NCI-H1048 (cell line): ENCODE measurements around the gene ZMYND15.

Source experiments
- DNase-seq: peaks from one replicate; lab custom pipeline; 2025; lab: John Stamatoyannopoulos, UW

ZMYND15 gene

DNA sequence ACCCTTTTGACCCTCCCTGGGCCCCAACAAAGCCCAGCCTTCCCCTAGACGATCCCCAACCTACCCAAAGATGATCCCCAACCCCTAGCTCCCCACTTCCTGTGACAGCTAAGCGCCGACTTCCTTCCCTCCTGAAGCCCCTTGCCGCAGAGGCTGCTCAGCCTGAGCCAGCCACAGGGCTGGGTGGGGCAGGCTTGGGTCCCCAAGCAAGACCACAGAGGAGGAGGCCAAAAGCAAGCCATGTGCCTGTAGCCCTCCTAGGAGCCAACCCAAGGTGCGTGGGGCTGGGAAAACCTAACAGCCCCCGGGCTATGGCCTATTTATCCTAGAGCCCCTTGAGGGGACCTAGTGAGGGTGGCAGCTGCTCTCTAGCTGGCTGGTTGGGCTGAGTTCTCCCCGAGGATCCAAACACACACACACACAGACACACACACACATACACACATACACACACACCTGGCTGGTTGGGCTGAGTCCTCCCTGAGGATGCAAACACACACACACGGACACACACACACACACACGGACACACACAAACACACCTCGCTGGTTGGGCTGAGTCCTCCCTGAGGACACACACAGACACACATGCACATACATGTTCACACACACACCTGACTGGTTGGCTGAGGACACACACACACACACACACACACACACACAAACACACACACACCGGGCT is 24.4 kb upstream of the ZMYND15 start:
- no peak for DNase-seq

DNA sequence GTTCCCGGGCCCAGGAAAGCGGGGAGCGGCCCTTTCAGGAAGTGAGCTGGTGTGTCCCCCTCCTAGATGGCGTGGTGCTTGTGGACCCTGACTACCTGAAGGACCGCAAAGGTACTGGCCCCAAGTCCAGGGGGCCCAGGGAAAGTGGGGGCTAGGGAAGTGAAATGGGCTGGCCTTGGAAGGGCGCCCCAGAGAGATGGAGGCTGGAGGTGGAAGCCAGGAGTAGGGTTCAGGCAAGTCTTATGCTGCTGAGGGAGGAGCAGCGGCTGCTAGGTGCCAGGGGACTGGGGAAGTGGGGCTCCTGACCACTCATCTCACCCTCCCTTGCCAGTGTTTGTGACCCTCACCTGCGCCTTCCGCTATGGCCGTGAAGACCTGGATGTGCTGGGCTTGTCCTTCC is 23.6 kb upstream of the ZMYND15 start:
- no peak for DNase-seq

DNA sequence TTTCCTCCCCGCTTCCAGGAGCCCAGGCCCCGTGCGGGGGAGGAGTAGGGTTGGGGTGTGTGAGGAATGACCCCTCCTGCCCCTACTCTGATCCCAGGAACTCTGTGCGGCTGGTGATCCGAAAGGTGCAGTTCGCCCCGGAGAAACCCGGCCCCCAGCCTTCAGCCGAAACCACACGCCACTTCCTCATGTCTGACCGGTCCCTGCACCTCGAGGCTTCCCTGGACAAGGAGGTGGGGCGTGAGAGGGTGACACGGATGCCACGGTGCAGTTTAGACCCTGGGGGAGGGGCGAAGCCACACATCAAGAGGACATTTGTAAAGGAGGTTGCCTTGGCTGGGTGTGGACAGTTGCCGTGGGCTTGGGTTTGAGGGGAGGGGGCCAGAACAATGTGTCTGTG is 21.8 kb upstream of the ZMYND15 start:
- DNase-seq: no peak

DNA sequence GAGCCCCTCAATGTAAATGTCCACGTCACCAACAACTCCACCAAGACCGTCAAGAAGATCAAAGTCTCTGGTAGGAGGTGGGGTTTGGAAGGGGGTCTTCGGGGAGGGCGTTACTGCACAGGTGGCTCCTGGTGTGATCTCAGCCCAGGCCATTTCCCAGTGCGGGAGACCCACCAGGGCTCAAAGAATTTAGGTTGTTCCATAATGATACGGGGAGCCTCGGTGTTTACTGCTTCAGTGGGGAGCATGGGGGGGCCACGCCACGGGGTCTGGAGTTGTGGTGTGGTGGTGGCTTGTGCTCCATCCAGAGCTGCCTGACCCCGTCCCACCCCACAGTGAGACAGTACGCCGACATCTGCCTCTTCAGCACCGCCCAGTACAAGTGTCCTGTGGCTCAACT is 21.4 kb upstream of the ZMYND15 start:
- DNase-seq: no peak

DNA sequence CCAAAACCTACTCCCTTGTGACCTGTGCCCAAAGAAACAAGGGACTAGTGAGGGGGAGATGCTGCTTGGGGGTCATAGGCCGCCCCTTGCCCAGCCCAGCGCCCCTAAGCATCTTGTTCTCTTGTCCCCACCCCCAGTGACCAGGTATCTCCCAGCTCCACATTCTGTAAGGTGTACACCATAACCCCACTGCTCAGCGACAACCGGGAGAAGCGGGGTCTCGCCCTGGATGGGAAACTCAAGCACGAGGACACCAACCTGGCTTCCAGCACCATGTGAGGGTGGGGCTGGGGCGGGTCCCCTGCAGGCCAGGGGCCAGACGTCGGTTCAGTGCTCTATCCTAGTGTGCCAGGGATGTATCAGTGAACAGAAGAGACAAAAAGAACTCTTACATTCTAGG is 20.5 kb upstream of the ZMYND15 start:
- no peak for DNase-seq

DNA sequence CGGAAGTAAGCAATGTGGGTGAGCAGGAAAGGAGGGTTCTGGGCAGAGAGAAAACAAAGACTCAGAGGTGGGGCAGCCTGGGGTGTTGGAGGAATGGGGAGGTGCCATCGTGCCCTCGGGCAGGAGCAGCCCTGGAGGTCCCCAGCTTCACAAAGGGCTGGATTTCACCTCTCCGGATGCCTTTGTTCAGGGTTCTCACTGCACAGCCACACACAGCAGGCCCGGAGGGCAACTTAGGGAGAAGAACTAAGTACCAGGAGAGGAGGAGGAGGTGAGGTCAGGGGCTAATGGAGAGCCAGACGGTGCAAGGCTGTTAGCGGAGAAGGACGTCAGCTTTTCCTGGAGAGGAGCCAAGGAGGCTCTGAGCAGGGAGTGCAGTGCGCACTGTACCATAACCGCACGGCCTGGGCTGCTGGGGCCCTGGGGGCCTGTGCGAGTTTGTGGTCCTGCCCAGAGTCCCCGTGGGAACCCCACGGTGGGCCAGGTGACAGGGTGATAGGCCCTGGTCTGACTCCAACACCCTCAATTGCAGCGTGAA is 19.9 kb upstream of the ZMYND15 start:
- no peak for DNase-seq

DNA sequence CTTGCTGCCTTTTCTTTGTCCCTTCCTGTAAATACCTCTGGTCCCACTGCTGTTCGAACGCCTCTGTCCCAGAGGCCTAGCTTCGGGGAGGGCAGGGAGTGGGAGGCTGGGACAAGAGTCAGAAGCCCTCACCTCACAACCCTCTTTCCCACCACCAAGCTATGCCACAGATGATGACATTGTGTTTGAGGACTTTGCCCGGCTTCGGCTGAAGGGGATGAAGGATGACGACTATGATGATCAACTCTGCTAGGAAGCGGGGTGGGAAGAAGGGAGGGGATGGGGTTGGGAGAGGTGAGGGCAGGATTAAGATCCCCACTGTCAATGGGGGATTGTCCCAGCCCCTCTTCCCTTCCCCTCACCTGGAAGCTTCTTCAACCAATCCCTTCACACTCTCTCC is 18.8 kb upstream of the ZMYND15 start:
- no peak for DNase-seq

DNA sequence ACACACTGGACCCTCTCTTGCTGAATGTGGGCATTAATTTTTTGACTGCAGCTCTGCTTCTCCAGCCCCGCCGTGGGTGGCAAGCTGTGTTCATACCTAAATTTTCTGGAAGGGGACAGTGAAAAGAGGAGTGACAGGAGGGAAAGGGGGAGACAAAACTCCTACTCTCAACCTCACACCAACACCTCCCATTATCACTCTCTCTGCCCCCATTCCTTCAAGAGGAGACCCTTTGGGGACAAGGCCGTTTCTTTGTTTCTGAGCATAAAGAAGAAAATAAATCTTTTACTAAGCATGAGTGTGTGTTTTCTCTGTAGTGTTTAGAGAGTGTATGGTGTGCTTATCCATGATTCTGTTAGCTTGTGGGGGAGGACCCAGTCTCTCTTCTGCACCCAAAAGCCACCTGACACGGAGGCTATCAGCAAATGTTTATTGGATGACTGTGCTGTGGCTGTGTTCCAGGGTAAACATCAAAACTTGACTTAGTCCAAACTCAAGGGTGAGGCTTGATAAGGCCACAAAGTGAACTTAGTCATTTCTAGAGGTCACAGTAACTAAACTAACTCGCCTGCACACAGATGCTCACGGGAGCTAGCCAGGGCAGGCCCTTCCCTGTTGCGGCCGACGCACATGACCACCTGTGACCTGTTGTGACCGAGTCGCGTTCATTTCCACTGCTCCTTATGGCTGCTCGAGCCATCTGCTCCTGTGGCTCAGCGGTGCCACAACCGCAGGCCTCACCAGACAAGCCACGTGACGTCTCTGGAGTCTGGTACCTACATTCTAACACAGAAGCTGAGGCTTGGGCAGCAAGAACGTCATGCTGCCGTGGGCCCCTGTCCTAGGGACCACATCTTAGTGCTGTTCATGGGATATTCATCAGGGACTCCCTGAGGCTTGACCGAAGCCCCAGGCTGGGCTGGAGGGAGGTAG is 18.2 kb upstream of the ZMYND15 start:
- DNase-seq: no peak

DNA sequence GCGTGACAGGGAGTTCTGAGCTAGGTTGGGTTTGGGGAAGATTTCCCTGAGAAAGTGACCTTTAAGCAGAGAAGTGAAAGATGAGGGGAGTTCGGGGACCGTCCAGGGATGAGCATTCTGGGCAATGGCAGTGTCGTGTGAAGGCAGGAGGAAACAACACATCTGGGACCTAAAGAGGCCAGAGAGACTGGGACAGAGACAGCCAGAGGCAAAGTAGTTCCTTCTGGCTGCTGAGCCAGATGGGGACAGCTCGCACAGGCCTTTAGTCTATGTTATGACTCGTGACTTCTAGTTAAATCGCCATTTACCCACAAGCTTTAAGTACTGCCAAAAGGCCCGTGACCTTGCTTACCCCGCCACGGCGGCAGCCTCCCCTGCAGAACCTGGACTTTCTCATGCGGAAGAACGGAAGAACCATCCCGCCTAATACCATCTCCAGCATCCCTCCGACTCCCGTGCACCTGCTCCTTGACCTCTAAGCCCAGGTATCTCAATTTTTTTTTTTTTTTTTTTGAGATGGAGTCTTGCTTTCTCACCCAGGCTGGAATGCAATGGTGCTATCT is 16.9 kb upstream of the ZMYND15 start:
- no peak for DNase-seq

DNA sequence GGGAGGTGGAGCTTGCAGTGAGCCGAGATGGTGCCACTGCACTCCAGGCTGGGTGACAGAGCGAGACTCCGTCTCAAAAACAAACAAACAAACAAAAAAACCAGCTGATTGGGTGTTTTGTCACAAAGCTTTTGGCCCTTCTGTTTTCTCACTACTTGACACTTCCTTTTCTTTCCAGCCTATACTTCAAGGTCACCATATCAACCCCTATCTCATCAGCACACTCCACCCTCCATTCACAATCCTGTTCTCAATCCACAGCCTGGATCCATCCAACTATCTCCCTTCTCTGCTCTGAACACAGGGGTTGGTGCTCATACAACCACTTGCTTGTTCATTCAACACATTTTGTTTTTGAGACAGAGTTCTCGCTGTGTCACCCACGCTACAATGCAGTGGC is 15.0 kb upstream of the ZMYND15 start:
- DNase-seq: no peak

DNA sequence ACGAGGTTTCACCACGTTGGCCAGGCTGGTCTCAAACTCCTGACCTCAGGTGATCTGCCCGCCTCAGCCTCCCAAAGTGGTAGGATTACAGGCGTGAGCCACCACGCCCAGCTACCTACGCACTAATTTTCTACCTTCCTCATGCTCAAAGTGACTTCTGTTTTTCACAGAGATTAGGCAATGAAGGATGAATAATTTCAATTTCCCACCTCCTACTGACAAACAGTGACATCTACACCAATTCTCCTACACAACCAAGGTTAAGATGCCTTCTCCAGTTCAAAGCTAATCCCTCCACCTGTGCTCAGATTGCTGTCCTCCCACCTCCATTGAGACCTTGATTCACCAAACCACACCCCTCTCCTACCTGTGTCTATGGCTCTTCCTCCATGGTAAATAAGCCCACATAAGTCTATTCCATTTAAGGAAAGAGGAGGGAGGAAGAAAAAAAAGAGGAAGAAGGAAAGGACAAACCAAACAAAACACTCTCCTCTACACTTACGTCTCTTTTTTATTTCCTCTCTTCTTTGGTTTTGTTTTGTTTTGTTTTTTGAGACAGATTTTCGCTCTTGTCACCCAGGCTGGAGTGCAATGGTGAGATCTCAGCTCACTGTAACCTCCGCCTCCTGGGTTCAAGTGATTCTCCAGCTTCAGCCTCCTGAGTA is 13.9 kb upstream of the ZMYND15 start:
- DNase-seq: no peak

DNA sequence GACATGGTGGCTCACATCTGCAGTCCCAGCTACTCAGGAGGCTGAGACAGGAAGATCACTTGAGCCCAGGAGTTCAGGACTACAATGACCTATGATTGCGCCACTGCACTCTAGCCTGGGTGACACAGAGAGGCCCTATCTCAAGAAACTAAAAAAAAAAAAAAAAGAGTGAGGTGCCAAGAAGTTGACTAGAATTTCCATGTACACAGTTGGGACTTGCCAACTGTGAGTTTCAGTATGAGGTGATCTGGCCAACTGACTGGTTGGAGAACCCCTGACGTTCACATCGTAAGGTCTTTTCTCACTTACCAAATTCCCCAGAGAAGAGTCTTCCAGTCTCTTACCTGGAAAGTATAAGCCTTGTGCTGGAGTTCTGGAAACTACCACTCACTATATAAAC is 11.5 kb upstream of the ZMYND15 start:
- DNase-seq: no peak

DNA sequence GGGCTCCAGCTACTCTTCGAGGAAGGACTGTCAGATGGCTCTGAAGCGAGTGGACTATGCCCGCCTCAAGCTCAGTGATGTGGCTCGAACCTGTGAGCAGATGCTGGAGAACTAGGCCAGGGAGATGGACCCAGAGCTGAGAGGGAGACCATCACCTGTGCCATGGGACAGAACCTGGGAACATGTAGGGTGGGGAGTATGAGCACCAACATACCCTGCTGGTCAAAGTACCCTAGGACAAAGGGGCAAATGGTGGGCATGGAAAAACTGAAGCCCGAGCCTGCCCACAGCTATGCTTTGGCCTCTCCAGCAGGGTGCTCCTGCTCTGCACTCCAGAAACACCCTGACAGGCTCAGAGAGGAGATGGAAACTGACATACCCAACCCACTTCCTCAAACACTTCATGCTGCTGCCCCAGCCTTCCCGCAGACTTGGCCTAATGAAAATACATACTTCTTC is 6.5 kb upstream of the ZMYND15 start:
- no peak for DNase-seq

DNA sequence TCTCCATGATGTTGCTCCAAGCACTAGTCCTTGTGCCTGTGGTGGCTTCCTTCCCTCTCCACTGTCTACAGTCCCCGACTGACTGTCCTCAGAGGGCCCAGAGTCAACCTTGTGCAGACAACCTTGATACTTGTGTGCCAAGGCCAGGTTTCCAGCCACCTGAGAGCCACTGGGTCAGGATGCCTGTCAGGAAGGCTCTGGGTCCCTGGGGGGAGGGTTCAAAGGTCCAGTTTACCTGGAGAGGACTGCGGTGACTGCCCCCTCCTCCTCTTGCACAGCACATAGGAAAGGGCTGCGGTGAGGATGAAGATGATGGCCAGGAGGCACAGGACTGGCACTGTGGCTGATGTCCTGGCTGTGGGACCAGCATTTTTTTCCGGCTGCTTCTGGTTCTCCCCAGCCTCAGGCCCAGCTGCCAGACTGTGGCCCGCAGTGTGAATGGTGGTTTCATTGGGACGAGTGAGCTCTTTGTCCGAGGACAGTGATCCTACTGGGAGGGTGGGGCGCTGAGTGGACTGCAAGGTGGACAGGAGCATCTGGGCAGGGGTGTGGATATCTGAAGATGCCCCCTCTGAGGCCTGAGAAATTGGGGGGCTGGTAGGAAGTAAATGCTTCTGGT is 4.7 kb upstream of the ZMYND15 start:
- no peak for DNase-seq

DNA sequence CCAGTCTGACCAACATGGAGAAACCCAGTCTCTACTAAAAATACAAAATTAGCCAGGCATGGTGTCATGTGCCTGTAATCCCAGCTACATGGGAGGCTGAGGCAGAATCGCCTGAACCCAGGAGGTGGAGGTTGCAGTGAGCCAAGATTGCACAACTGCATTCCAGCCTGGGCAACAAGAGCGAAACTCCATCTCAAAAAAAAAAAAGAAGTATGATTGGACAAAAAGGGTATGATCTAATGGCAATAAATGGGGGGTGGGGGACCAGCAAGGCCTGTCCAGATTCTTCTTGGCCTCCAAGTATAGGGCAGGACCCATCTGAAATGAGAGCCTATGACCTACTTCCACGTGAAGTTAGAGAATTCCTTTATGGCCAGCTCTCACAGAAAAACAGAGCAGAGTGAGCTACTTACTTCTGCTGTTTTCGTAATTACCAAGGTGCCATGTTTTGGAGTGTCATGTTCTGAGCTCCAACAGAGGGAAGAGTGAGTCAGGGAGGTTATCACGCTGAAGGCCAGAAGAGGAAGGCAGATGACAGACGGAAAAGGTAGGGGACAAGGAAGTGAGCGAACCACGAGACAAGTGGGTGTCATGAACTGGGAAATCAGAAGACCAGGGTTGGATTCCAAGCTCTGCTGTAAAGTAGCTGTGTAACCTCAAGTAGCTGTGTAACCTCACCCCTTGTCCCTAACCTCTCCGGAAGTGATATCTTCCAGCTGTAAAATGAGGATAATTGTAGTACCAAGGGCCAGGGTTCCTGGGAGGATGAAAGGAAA is 3.6 kb upstream of the ZMYND15 start:
- DNase-seq: no peak

DNA sequence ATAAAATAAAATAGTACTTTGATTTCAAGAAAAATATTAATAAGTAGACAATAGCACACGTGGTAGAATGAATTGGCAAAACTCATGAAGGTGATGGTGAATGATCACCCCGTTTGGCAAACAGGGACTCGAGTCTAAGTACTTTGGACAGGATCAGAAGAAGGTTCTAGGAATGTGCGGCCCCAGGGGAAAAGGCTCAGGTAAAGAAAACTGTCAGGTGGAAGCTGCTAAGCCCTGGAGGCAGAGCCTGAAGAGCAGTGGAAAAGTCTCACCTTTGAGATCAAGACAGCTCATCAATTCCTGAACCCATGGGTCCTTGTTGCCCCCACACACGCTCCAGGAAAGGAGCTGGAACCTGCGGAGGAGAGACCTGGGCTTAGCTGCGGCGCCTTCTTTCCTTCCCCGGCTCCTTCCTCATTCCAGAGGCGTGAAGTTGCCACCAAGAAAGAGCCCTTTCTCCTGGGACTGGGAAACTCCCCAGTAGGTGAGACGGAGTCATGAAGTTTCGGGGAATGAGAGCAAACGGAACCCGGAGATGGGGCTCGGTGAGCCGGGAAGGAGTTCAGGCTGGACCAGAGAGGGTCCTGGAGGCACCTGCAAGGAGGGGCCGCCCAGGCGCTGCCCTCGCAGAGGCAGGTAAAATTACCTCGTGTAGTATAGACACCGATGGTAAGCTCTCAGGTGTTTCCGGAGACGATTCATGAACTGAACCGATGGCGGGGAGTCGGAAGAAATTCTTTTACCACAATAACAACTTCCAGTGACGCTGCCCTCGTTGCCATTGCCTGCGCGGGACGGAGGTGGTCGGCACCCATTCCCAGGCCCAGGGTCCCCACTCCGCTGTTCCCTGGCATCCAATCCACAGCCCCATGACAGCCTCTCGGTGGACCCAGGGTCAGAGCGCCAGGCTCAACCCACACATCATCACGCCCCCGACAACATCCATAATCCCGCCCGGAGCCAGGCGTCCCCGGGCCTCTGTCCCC is 1.2 kb upstream of the ZMYND15 start:
- DNase-seq: no peak

DNA sequence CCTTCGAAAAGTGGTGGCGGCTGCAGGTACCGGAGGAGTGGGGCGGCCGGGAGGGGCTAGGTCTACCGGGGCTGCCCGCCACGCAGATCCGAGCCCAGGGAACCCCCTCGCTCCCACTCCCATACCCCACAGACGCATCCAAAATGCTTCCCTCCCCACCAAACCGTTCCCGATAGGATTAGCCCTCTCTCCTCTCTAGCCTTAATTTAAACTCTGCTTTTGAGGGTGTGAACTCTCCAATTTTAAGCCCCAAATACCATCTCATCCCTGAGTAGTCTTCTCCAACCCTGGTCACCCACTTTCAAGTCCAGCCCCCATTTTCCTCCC is 355 bp downstream of the ZMYND15 start:
- no peak for DNase-seq

DNA sequence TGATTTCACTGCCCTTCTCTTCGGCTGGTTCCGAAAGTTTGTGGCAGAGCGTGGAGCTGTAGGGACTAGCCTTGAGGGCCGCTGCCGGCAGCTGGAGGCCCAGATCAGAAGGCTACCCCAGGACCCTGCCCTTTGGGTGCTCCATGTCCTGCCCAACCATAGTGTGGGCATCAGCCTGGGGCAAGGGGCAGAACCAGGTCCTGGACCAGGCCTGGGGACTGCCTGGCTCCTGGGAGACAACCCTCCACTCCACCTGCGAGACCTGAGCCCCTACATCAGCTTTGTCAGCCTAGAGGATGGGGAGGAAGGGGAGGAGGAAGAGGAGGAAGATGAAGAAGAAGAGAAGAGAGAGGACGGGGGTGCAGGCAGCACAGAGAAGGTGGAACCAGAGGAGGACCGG is 951 bp downstream of the ZMYND15 start:
- no peak for DNase-seq

DNA sequence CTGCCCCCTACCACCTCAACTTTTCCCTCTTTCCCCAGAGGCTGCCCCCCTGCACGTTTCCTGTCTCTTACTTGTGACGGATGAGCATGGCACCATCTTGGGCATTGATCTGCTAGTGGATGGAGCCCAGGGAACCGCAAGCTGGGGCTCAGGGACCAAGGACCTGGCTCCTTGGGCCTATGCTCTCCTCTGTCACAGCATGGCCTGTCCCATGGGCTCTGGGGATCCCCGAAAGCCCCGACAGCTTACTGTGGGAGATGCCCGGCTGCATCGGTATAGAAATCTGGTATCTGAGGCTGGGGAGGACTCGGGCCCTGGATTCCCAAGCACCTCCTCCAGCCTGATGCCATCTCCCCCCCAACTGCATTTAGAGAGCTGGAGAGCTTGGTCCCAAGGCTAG is 1.9 kb downstream of the ZMYND15 start:
- no peak for DNase-seq

DNA sequence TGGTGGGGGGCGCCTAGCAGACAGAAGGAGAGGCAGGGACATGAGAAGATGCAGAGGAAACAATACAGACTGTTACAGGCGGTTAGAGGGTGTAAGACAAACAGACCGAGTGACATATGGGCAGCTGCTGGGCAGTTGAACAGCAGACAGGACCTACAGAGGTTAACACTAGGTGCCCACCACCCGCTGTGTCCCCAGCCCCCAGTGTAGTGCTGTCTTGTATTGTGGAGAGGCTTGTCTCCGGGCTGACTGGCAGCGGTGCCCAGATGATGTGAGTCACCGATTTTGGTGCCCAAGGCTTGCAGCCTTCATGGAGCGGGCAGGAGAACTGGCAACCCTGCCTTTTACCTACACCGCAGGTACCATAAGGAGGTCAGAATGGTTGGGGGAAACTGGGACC is 2.5 kb downstream of the ZMYND15 start:
- DNase-seq: no peak
